Activated gamma-delta T cell treated with anti-CD3 and anti-CD28 coated beads, Interleukin-2, amount 50 U/mL, for 16 hours (primary cell): ENCODE data around the gene DYNLT1.
"Not testable (repeated sequence)": the region's sequence is repeated elsewhere in the genome, so short reads cannot be mapped to it uniquely, and the experiment has no call there.

Experiments
- DNase-seq: peaks from one replicate; pipeline ENCODE4 v3.0.0-alpha.2; 2020; ENCODE audit warnings: low read depth

DYNLT1 gene

DNA sequence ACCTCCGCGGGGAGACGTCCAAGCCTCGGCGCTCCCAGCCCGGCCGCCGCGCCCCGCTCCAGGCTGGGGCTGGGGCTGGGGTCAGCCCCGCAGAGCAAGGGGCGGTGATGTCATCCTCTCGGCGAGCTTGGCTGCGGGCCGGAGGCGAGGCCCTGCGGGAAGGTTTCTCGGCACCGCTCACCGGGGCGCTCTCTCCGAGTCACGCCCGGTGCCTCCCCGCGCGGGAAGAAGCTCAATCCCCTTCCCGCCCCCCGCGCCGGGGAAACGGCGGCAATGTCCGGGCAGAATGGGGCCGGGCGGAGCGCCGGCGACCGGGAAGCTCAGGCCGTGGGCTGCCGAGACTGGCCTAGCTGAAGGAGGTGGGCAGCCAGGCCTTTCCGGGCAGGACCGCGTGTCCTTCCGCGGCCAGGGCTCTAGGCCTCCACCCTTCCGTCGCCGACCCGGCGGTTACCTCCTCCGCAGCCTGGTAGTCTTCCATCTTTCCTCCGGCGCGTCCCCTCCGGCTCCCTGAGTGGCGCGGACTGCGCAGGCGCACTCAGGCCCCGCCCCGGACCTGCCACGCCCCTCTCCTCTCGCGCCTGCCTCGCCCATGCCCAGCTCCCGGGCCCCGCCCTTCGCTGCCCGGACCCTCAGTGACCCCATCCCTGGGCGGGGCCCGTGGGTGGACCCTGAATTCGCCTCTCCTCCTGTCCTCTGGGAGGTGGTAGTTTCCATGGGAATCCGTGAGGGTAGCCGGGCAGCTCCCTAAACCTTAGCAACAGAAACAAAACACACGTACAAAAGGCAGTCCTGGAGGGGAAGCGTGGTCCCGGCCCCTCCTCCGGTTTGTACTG is at the start of gene DYNLT1:
DYNLT1 (minus strand) TSS at position 513 of the 833 bp plus-strand sequence; CDS start at position 478, 35 bp downstream.
- peak; percentile 81 for DNase-seq

DNA sequence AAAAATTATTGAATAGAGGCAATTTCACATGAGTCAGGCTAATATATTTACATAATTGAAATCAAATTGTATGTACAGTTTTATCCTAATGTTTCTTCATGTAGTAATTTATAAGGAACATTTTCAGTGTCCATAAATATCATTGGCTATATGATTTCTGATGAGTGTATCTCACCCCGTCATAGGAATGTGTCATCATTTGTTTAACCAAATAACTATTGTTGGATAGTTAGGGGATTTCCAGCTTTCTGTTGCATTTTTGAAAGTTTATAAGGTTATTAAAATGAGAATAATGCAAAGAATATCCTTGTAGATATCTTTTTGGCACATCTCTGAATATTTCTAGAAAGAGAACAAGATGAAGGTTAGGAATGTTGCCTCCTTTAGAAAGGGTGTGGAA is 44.3 kb upstream of the DYNLT1 start:
- no peak for DNase-seq

DNA sequence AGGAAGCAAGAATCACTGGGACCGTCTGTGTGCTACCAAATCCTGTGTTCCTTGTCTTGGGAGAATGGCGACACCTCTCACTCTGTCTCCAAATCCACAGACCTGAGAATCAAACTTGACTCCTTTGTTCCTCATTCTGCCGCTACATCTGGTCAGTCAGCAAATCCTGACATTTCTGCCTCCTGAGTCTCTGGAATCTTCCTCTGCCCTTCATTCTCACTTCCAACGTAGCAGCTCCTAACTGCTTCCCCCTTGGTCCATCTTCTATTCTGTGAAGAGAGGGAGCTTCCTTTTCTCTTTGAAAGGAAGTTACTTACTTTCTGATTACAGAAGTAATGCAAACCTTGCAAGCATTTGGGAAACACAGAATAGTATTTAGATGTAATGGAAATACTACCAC is 43.0 kb upstream of the DYNLT1 start:
- no peak for DNase-seq

- DNase-seq = peak; percentile 18
Measured at GRCh38 chr6:158686791-158687381, 42.3 kb upstream of the DYNLT1 start.

- DNase-seq = no peak
Measured at GRCh38 chr6:158686311-158686710, 41.8 kb upstream of the DYNLT1 start.

GRCh38 chr6:158684745-158685324 is 40.3 kb upstream of the DYNLT1 start:
- DNase-seq = no peak

DNA sequence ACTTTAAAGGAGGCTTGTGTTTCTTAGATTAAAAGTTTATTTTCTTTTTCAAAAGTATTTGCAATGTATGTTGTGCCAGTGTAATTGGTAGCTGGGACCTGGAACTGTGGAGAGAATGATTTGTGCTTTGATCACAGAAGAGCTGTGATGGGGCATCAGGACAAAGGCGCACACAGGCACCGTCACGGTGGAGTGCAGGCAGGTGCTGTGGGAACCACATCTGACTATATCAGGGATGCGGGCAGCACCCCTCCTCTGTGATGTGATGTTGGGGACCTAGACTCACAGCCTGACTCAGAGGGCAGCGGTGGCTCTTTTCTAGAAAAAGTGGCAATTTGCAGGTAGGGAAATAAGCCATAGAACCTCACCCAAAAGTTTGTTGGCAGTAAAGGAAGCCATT is 39.8 kb upstream of the DYNLT1 start:
- DNase-seq = no peak

- DNase-seq = no peak
Measured at GRCh38 chr6:158680481-158680880, 35.9 kb upstream of the DYNLT1 start.

GRCh38 chr6:158680015-158680414 is 35.5 kb upstream of the DYNLT1 start:
- DNase-seq = no peak

GRCh38 chr6:158677906-158678578 is 33.5 kb upstream of the DYNLT1 start:
- no peak for DNase-seq

DNA sequence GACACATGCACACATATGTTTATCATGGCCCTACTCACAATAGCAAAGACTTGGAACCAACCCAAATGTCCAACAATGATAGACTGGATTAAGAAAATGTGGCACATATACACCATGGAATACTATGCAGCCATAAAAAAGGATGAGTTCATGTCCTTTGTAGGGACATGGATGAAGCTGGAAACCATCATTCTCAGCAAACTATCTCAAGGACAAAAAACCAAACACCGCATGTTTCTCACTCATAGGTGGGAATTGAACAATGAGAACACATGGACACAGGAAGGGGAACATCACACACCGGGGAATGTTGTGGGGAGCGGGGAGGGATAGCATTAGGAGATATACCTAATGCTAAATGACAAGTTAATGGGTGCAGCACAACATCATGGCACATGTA is 32.6 kb upstream of the DYNLT1 start:
- DNase-seq = not testable (repeated sequence)

DNA sequence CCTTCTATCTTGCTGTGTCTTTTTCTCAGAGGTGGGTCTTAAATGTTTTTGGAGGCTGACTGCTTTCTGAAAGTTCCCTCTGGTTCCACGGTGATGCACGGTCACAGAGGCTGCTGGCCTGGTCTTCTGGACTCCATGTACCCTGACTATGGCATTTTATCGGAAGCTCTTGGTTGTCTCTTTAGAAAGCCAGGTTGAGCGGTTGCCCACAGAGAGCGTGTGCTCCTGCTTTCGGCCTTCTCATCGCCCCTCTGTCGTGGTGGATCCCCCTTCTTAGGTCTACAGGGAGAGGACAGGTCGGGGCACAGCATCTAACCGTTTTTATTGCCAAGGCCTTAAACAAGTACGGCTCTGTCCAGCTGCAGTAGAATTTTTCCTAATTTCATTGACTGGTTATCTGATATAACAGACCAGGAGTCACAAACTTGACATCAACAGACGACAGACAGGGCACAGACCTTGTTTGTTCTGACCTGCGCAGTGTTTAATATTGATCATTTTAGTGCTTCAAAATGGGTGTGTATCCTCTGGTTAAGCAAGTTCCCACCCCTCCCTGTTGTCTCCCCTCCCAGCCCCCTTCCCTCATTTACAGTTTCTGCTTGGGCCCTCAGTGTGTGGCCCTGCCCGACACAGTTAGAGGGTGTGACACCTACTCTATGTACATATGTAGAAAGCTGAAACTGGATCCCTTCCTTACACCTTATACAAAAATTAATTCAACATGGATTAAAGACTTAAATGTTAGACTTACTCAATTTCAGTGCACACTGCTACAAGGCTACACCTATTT is 30.0 kb upstream of the DYNLT1 start:
- DNase-seq = no peak

GRCh38 chr6:158672726-158673125 is 28.2 kb upstream of the DYNLT1 start:
- no peak for DNase-seq

DNA sequence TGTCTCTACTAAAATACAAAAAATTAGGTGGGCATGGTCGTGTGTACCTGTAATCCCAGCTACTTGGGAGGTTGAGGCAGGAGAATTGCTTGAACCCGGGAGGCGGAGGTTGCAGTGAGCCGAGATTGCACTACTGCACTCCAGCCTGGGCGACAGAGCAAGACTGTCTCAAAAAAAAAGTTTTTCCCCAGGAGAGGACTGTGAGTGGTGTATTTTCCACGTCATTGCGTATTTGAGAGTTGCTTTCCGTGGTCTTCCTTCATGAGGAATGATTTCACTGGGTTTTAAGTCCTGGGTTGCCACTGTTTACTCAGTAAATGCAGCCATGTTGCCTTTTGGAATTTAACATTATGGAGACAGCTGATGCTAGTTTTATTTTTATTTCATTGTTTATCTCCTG is 27.6 kb upstream of the DYNLT1 start:
- DNase-seq = not testable (repeated sequence)

- no peak for DNase-seq
Measured at GRCh38 chr6:158669145-158670035, 24.8 kb upstream of the DYNLT1 start.

GRCh38 chr6:158668707-158669103 is 24.2 kb upstream of the DYNLT1 start:
- DNase-seq = no peak

- no peak for DNase-seq
Measured at GRCh38 chr6:158667360-158667981, 22.9 kb upstream of the DYNLT1 start.

GRCh38 chr6:158666628-158667359 is 22.3 kb upstream of the DYNLT1 start:
- no peak for DNase-seq

GRCh38 chr6:158665332-158665731 is 20.8 kb upstream of the DYNLT1 start:
- no peak for DNase-seq
